ENCODE measurements around the gene GTF2E1. TPM values are rescaled to one million over a fixed set of nuclear protein-coding genes. Genes with fewer than 3 reads are reported as not detected.
"Not testable (repeated sequence)": the region's sequence is repeated elsewhere in the genome, so short reads cannot be mapped to it uniquely, and the experiment has no call there.

The GTF2E1 gene
- total and polyA plus RNA-seq, 7 experiments from 2014 or later: 8.4 to 27.3 (median 13.8) TPM

DNA sequence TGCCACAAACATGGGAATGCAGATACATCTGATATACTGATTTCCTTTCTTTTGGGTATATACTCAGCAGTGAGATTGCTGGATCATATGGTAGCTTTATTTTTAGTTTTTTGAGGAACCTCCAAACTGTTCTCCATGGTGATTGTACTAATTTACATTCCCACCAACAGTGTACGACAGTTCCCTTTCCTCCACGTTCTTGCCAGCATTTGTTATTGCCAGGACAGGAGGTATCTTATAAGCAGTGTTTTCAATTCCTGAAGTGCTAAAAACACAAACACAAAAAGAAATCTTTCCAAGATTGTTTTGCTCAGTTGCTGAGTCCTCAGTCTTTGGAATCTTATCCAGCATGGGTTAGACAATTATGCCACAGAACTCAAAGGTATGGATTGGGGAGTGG lies 13.5 kb downstream of the GTF2E1 start:
- H3K9me3 Mint-ChIP-seq: peaks cover 0 to 11% (median 4%) of the 10 kb centered on the region in 11 donors
- H3K9me3 ChIP-seq (ENCODE audit: control insufficient read depth in 2 of 3, low read length in 3 of 3): no peaks in the 10 kb centered on the region
- no peaks in the 10 kb centered on the region for H3K4me1 ChIP-seq (ENCODE audit: control insufficient read depth in 2 of 2, insufficient read depth in 2 of 2, low read length in 2 of 2)
- POLR2A ChIA-PET: no interaction called here
- no peaks in the 10 kb centered on the region for H3K27me3 ChIP-seq (ENCODE audit: control insufficient read depth in 2 of 2, insufficient read depth in 2 of 2, low read length in 2 of 2)
- H3K27ac ChIP-seq (ENCODE audit: low read depth, low read length): no peak overlapping the region
- no peaks in the 10 kb centered on the region for H3K27me3 Mint-ChIP-seq
- CTCF ChIA-PET: no interaction called here
- intact Hi-C loops (cut with micrococcal nuclease): no loop called here
- peaks cover 0 to 77% (median 70%) of the 10 kb centered on the region in 7 donors for H3K4me1 Mint-ChIP-seq
- H3K36me3 ChIP-seq (ENCODE audit: control insufficient read depth in 2 of 3, insufficient read depth in 3 of 3, low read length in 3 of 3): peaks cover 0 to 16% (median 0%) of the 10 kb centered on the region in 3 experiments
- H3K36me3 Mint-ChIP-seq: peaks cover 5 to 76% (median 66%) of the 10 kb centered on the region in 5 donors
- no peak overlapping the region for H3K27ac Mint-ChIP-seq
- H3K4me3 ChIP-seq (ENCODE audit: low read length): no peak overlapping the region
- H3K4me3 Mint-ChIP-seq: no peak overlapping the region
- ATAC-seq (no peak), DNase-seq (no peak)

GRCh38 chr3:120758551-120758950 lies 16.0 kb downstream of the GTF2E1 start:
- H3K9me3 ChIP-seq (ENCODE audit: control insufficient read depth in 2 of 3, low read length in 3 of 3); H3K36me3 ChIP-seq (ENCODE audit: control insufficient read depth in 2 of 3, insufficient read depth in 3 of 3, low read length in 3 of 3); H3K27me3 ChIP-seq (ENCODE audit: control insufficient read depth in 2 of 2, insufficient read depth in 2 of 2, low read length in 2 of 2); POLR2A ChIA-PET; intact Hi-C loops (cut with micrococcal nuclease); DNase-seq; CTCF ChIA-PET; H3K27me3 Mint-ChIP-seq; H3K27ac Mint-ChIP-seq; H3K4me1 ChIP-seq (ENCODE audit: control insufficient read depth in 2 of 2, insufficient read depth in 2 of 2, low read length in 2 of 2); H3K4me3 ChIP-seq (ENCODE audit: low read length); ATAC-seq; H3K27ac ChIP-seq (ENCODE audit: low read depth, low read length): not testable (repeated sequence)
- peak overlapping the region in 2 of 10 donors; percentile 1 to 33 for H3K4me3 Mint-ChIP-seq
- H3K4me1 Mint-ChIP-seq: peaks cover 12 to 77% (median 72%) of the 10 kb centered on the region in 7 donors
- H3K36me3 Mint-ChIP-seq: peaks cover 5 to 63% (median 49%) of the 10 kb centered on the region in 5 donors
- H3K9me3 Mint-ChIP-seq: peaks cover 0 to 11% (median 1%) of the 10 kb centered on the region in 11 donors

GRCh38 chr3:120762615-120763014 lies 20.1 kb downstream of the GTF2E1 start:
- CTCF ChIA-PET: interaction anchor here (0.7 kb wide), 1 partner anchor 33 kb away, joined by 3 read pairs; no protein-coding TSS in a partner anchor
- intact Hi-C loops (cut with micrococcal nuclease): no loop called here
- Histone ChIP-seq H3K4me1 (ENCODE audit: control insufficient read depth in 2 of 2, insufficient read depth in 2 of 2, low read length in 2 of 2) (peaks cover 3 to 4% of the 10 kb centered on the region in 2 donors), H3K36me3 (ENCODE audit: control insufficient read depth in 2 of 3, insufficient read depth in 3 of 3, low read length in 3 of 3) (no peaks in the 10 kb centered on the region), H3K27me3 (ENCODE audit: control insufficient read depth in 2 of 2, insufficient read depth in 2 of 2, low read length in 2 of 2) (no peaks in the 10 kb centered on the region), H3K27ac (ENCODE audit: low read depth, low read length) (no peak overlapping the region), H3K9me3 (ENCODE audit: control insufficient read depth in 2 of 3, low read length in 3 of 3) (no peaks in the 10 kb centered on the region), H3K4me3 (ENCODE audit: low read length) (no peak overlapping the region)
- ATAC-seq (no peak), DNase-seq (no peak)
- POLR2A ChIA-PET: interaction anchor here (0.6 kb wide), 1 partner anchor 8 kb away, joined by 3 read pairs; no protein-coding TSS in a partner anchor
- Mint-ChIP-seq H3K4me1 (peaks cover 26 to 89% (median 78%) of the 10 kb centered on the region in 7 donors), H3K27me3 (no peaks in the 10 kb centered on the region), H3K9me3 (peaks cover 0 to 6% (median 0%) of the 10 kb centered on the region in 11 donors), H3K4me3 (peak overlapping the region in 1 of 10 donors; percentile 46), H3K27ac (no peak overlapping the region), H3K36me3 (peaks cover 0 to 38% (median 24%) of the 10 kb centered on the region in 5 donors)

- peaks cover 3 to 4% of the 10 kb centered on the region in 2 donors for H3K4me1 ChIP-seq (ENCODE audit: control insufficient read depth in 2 of 2, insufficient read depth in 2 of 2, low read length in 2 of 2)
- Mint-ChIP-seq H3K27ac (peak overlapping the region in 1 of 9 donors; percentile 9), H3K9me3 (peaks cover 0 to 4% (median 0%) of the 10 kb centered on the region in 11 donors), H3K36me3 (peaks cover 0 to 34% (median 21%) of the 10 kb centered on the region in 5 donors), H3K4me1 (peaks cover 30 to 90% (median 85%) of the 10 kb centered on the region in 7 donors), H3K27me3 (no peaks in the 10 kb centered on the region), H3K4me3 (peak overlapping the region in 2 of 10 donors; percentile 1)
- no peaks in the 10 kb centered on the region for H3K9me3 ChIP-seq (ENCODE audit: control insufficient read depth in 2 of 3, low read length in 3 of 3)
- DNase-seq: no peak
- H3K4me3 ChIP-seq (ENCODE audit: low read length): no peak overlapping the region
- H3K27me3 ChIP-seq (ENCODE audit: control insufficient read depth in 2 of 2, insufficient read depth in 2 of 2, low read length in 2 of 2): no peaks in the 10 kb centered on the region
- intact Hi-C loops (cut with micrococcal nuclease): no loop called here
- H3K27ac ChIP-seq (ENCODE audit: low read depth, low read length): no peak overlapping the region
- POLR2A ChIA-PET: no interaction called here
- ATAC-seq: no peak
- CTCF ChIA-PET: interaction anchor here (0.8 to 1.6 kb wide), 2 partner anchors 203 to 205 kb away, joined by 3 to 5 read pairs; no protein-coding TSS in a partner anchor
- no peaks in the 10 kb centered on the region for H3K36me3 ChIP-seq (ENCODE audit: control insufficient read depth in 2 of 3, insufficient read depth in 3 of 3, low read length in 3 of 3)
These were observed 21.1 kb downstream of the GTF2E1 start for GRCh38 chr3:120763601-120764000.

GRCh38 chr3:120764206-120764605 lies 21.7 kb downstream of the GTF2E1 start:
- H3K9me3 Mint-ChIP-seq: peaks cover 0 to 1% (median 0%) of the 10 kb centered on the region in 11 donors
- Histone ChIP-seq H3K36me3 (ENCODE audit: control insufficient read depth in 2 of 3, insufficient read depth in 3 of 3, low read length in 3 of 3) (no peaks in the 10 kb centered on the region), H3K4me1 (ENCODE audit: control insufficient read depth in 2 of 2, insufficient read depth in 2 of 2, low read length in 2 of 2) (peaks cover 3 to 4% of the 10 kb centered on the region in 2 donors), H3K4me3 (ENCODE audit: low read length) (no peak overlapping the region), H3K27me3 (ENCODE audit: control insufficient read depth in 2 of 2, insufficient read depth in 2 of 2, low read length in 2 of 2) (no peaks in the 10 kb centered on the region), H3K9me3 (ENCODE audit: control insufficient read depth in 2 of 3, low read length in 3 of 3) (no peaks in the 10 kb centered on the region), H3K27ac (ENCODE audit: low read depth, low read length) (no peak overlapping the region)
- ChIA-PET POLR2A (no interaction called here), CTCF (interaction anchor here (1.6 kb wide), 1 partner anchor 203 kb away, joined by 5 read pairs; no protein-coding TSS in a partner anchor)
- H3K36me3 Mint-ChIP-seq: peaks cover 0 to 30% (median 15%) of the 10 kb centered on the region in 5 donors
- intact Hi-C loops (cut with micrococcal nuclease): no loop called here
- H3K4me1 Mint-ChIP-seq: peaks cover 30 to 89% (median 85%) of the 10 kb centered on the region in 7 donors
- DNase-seq (no peak), ATAC-seq (no peak)
- H3K27me3 Mint-ChIP-seq: no peaks in the 10 kb centered on the region
- peak overlapping the region in 1 of 9 donors; percentile 5 for H3K27ac Mint-ChIP-seq
- H3K4me3 Mint-ChIP-seq: peak overlapping the region in 1 of 10 donors; percentile 1

- DNase-seq: no peak
- Mint-ChIP-seq H3K27ac (peak overlapping the region in 1 of 9 donors; percentile 22), H3K36me3 (peaks cover 0 to 23% (median 12%) of the 10 kb centered on the region in 5 donors), H3K4me3 (no peak overlapping the region), H3K9me3 (no peaks in the 10 kb centered on the region), H3K4me1 (peaks cover 31 to 77% (median 70%) of the 10 kb centered on the region in 7 donors), H3K27me3 (no peaks in the 10 kb centered on the region)
- no peak overlapping the region for H3K27ac ChIP-seq (ENCODE audit: low read depth, low read length)
- H3K36me3 ChIP-seq (ENCODE audit: control insufficient read depth in 2 of 3, insufficient read depth in 3 of 3, low read length in 3 of 3): no peaks in the 10 kb centered on the region
- no peaks in the 10 kb centered on the region for H3K9me3 ChIP-seq (ENCODE audit: control insufficient read depth in 2 of 3, low read length in 3 of 3)
- H3K4me3 ChIP-seq (ENCODE audit: low read length): no peak overlapping the region
- H3K27me3 ChIP-seq (ENCODE audit: control insufficient read depth in 2 of 2, insufficient read depth in 2 of 2, low read length in 2 of 2): no peaks in the 10 kb centered on the region
- POLR2A ChIA-PET: interaction anchor here (1.2 kb wide), 1 partner anchor 46 kb away, joined by 3 read pairs; no protein-coding TSS in a partner anchor
- peaks cover 3 to 4% of the 10 kb centered on the region in 2 donors for H3K4me1 ChIP-seq (ENCODE audit: control insufficient read depth in 2 of 2, insufficient read depth in 2 of 2, low read length in 2 of 2)
- intact Hi-C loops (cut with micrococcal nuclease): no loop called here
- CTCF ChIA-PET: interaction anchor here (0.7 to 1.3 kb wide), 4 partner anchors 13 to 205 kb away, joined by 3 to 4 read pairs (median 3); partner anchors contain the start of genes GTF2E1 and RABL3
- ATAC-seq: no peak
These were observed 23.4 kb downstream of the GTF2E1 start for GRCh38 chr3:120765830-120766493.

All from naive thymus-derived CD4-positive, alpha-beta T cell (primary cell).